Ishikawa (cell line): ENCODE results near the gene USP32.

ENCODE experiments used
- CEBPB ChIP-seq: IDR thresholded peaks from 2 replicates; pipeline ENCODE4 v1.6.1; 2012
- CREB1 ChIP-seq: IDR thresholded peaks from 2 replicates; pipeline ENCODE4 v1.6.1; 2012; ENCODE audit warnings: low read depth
- EGR1 ChIP-seq: IDR thresholded peaks from 2 replicates; pipeline ENCODE4 v1.6.1; 2012
- EP300 ChIP-seq: IDR thresholded peaks from 2 replicates; pipeline ENCODE4 v1.6.1; 2012; ENCODE audit warnings: borderline replicate concordance
- FOXM1 ChIP-seq: IDR thresholded peaks from 2 replicates; pipeline ENCODE4 v1.6.1; 2012; ENCODE audit warnings: low read depth, borderline replicate concordance
- MAX ChIP-seq: IDR thresholded peaks from 2 replicates; pipeline ENCODE4 v1.6.1; 2012
- NFIC ChIP-seq: IDR thresholded peaks from 2 replicates; pipeline ENCODE4 v1.6.1; 2012
- RAD21 ChIP-seq: IDR thresholded peaks from 2 replicates; pipeline ENCODE4 v1.6.1; 2012; ENCODE audit warnings: low read depth
- REST ChIP-seq: IDR thresholded peaks from 2 replicates; pipeline ENCODE4 v1.6.1; 2012; ENCODE audit warnings: low read depth, mild to moderate bottlenecking
- TAF1 ChIP-seq: IDR thresholded peaks from 2 replicates; pipeline ENCODE4 v1.6.1; 2012; ENCODE audit warnings: low read depth, mild to moderate bottlenecking
- TCF12 ChIP-seq: IDR thresholded peaks from 2 replicates; pipeline ENCODE4 v1.6.1; 2012; ENCODE audit warnings: low read depth
- TEAD4 ChIP-seq: IDR thresholded peaks from 2 replicates; pipeline ENCODE4 v1.6.1; 2012
- USF1 ChIP-seq: IDR thresholded peaks from 2 replicates; pipeline ENCODE4 v1.6.1; 2012
- YY1 ChIP-seq: IDR thresholded peaks from 2 replicates; pipeline ENCODE4 v1.6.1; 2012; ENCODE audit warnings: low read depth
- ZBTB7A ChIP-seq: IDR thresholded peaks from 2 replicates; pipeline ENCODE4 v1.6.1; 2012; ENCODE audit warnings: low read depth

USP32 gene

DNA sequence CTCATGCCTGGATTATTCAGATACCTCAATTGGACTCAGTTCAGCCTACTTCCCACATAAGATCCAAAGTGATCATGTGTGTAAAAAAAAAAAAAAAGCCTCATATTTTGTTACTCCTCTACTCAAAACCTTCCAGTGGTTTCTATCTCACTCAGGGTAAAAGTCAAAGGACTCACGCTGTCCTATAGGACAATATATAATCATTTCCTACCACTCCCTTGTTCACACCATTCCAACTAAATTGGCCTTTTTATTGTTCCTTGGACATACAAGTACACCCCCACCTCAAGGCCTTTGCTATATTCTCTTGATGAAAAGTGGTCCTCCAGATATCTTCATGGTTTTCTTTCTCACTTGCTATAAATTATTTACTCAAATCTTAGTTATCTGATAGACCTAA lies 99.2 kb downstream of the USP32 start:
- TF ChIP-seq EP300: no peak
- TF ChIP-seq CEBPB: no peak
- TF ChIP-seq USF1: no peak
- TF ChIP-seq CREB1: no peak
- no peak for TF ChIP-seq TAF1
- no peak for TF ChIP-seq FOXM1
- no peak for TF ChIP-seq REST
- TF ChIP-seq RAD21: no peak
- no peak for TF ChIP-seq TCF12
- no peak for TF ChIP-seq YY1
- TF ChIP-seq ZBTB7A: no peak
- TF ChIP-seq NFIC: no peak
- no peak for TF ChIP-seq EGR1
- no peak for TF ChIP-seq MAX
- no peak for TF ChIP-seq TEAD4

DNA sequence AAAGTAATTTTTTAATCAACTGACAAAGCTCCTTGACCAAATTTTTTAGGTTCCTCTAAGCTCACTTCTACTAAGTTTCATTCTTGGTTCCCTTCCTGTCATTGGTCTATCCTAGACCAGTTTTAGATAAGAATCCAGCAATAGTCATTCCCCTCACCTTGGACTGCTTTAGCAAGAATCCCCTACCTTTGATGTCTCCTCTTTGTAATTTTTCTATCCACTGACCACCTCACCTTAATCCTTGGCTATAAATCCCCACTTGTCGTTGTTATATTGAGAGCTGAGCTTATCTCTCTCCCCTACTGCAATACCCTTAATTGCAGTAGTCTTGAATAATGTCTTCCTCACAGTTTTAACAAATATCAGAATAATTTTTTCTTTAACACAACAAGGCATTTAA lies 107.2 kb downstream of the USP32 start:
- TF ChIP-seq TAF1: no peak
- no peak for TF ChIP-seq YY1
- no peak for TF ChIP-seq RAD21
- TF ChIP-seq ZBTB7A: no peak
- no peak for TF ChIP-seq CEBPB
- TF ChIP-seq TCF12: no peak
- TF ChIP-seq TEAD4: no peak
- TF ChIP-seq EP300: no peak
- TF ChIP-seq FOXM1: no peak
- no peak for TF ChIP-seq EGR1

DNA sequence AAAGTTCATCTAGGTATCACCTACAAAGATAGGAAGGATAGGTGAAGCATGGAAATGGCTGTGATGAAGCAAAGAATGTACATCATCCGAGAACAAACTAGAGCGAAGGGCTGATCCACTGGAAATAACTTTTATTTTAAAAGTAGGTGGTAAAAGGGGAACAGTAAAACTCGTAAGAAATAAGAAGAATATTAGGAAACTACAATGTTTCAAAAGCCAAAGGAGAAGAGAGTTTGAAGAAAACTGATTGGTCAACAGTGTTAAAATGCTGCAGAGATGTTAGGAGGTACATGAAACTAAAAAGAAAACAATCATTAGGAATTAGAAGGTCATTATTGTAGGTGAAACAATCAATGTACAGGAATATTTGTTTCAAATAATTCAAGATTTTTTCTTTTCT lies 108.1 kb downstream of the USP32 start:
- TF ChIP-seq REST (no peak), TCF12 (no peak), ZBTB7A (no peak)

DNA sequence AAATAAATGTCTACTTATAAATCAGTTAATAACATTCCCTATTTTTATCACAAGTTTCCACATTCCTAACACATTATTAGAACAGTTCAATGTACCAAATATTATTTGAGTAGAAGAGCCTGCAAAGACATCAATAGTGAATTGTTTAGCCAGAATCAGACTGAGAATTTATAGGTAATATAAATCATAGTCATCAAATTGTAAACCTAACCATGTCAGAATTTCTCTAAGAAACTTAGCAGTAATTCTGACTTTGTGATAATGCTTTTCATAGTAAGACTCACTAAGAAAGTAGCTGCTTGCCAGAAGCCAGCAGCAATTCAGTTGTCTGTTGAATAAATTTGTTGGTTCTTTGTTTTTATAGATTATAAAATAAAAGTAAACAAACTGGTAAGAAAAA lies 111.3 kb downstream of the USP32 start:
- TF ChIP-seq TCF12 (no peak), TAF1 (no peak), YY1 (no peak), ZBTB7A (no peak), FOXM1 (no peak), USF1 (no peak), CEBPB (no peak), EP300 (no peak)

GRCh38 chr17:60278237-60278636 lies 113.7 kb downstream of the USP32 start:
- TF ChIP-seq REST: no peak
- TF ChIP-seq NFIC: no peak
- TF ChIP-seq ZBTB7A: no peak
- TF ChIP-seq TCF12: no peak
- no peak for TF ChIP-seq TEAD4
- no peak for TF ChIP-seq RAD21
- no peak for TF ChIP-seq YY1
- no peak for TF ChIP-seq FOXM1
- no peak for TF ChIP-seq USF1
- no peak for TF ChIP-seq MAX
